Placental pericyte (primary cell): Measurements from ENCODE around the gene BHLHE40. TPM values are rescaled to one million over a fixed set of nuclear protein-coding genes. Genes with fewer than 3 reads are reported as not detected.

Experiments
- total RNA-seq: library from RNA; depleted of rRNA; stranded (reverse); fragments of >200 nt; gene quantifications from 2 replicates; pipeline ENCODE4 v1.2.3, GENCODE V29; 2012

The BHLHE40 gene
- total RNA-seq = 89.9 and 119 TPM in 2 replicates

GRCh38 chr3:4979428-4980228 lies at the start of gene BHLHE40:
Gene BHLHE40 (plus strand): TSS chr3:4979437. CDS start chr3:4979719, 282 bp downstream.

Other genes with a start within 250 kb of the BHLHE40 start
- gene ARL8B, start 142.9 kb downstream of the BHLHE40 start, total RNA-seq = 53.3 and 103 TPM in 2 replicates
- gene EDEM1, start 208.3 kb downstream of the BHLHE40 start, total RNA-seq = 86.6 and 135 TPM in 2 replicates